Measurements from ENCODE around the gene SH3PXD2B. TPM values are rescaled to one million over a fixed set of nuclear protein-coding genes. Genes with fewer than 3 reads are reported as not detected.

Gene SH3PXD2B
- total RNA-seq (2014; rRNA removed; shearing (Covaris generic)) (not detected in 2 replicates), total RNA-seq (2022) (0.10 and 0.11 TPM in 2 replicates), Bru-seq, nascent RNA (percentile 10 among the genes with signal in this experiment), BruChase-seq, experiment 1, labeled RNA remaining after a 6-hour chase (percentile 11 among the genes with signal in this experiment), BruChase-seq, experiment 2, labeled RNA remaining after a 2-hour chase (percentile 13 among the genes with signal in this experiment)
- long read RNA-seq, result 0 reads

GRCh38 chr5:172454358-172455086, at the start of gene SH3PXD2B:
Gene SH3PXD2B (minus strand): TSS chr5:172454525. CDS start chr5:172454352, 173 bp downstream.
- no peak for TF ChIP-seq CTCF (conservative IDR thresholded peaks at IDR 0.05; ENCODE audit: low read length)
- peak; percentile 83; the same call in 1 of the 2 replicates for TF ChIP-seq EZH2phosphoT487 (IDR thresholded peaks at IDR 0.05; ENCODE audit: borderline replicate concordance, low read depth, low read length)

GRCh38 chr5:172502969-172503368, 48.6 kb upstream of the SH3PXD2B start:
- intact Hi-C loops (cut with micrococcal nuclease; ENCODE audit: unreplicated experiment), result no loop called here
- Histone ChIP-seq H4K20me1 (ENCODE audit: insufficient read depth, low read length) (no peaks in the 10 kb centered on the region), H3K36me3 (ENCODE audit: insufficient read depth, low read length) (no peaks in the 10 kb centered on the region), H3K27ac (ENCODE audit: low read depth, low read length, poor library complexity, severe bottlenecking) (no peak overlapping the region), H2AFZ (ENCODE audit: low read length) (no peak overlapping the region), H3K4me3 (ENCODE audit: low read depth, low read length, poor library complexity, severe bottlenecking) (no peak overlapping the region), H3K4me1 (ENCODE audit: insufficient read depth, low read length, poor library complexity, severe bottlenecking) (no peaks in the 10 kb centered on the region), H3K4me2 (ENCODE audit: low read length) (no peak overlapping the region), H3K79me2 (ENCODE audit: insufficient read depth, low read depth, low read length) (no peaks in the 10 kb centered on the region), H3K9me2 (ENCODE audit: insufficient read depth, low read length) (no peaks in the 10 kb centered on the region), H3K9me3 (ENCODE audit: low read length) (no peaks in the 10 kb centered on the region)
- ChIA-PET POLR2A (no interaction called here), CTCF (ENCODE audit: unreplicated experiment) (no interaction called here)
- TF ChIP-seq EZH2phosphoT487 (IDR thresholded peaks at IDR 0.05; ENCODE audit: borderline replicate concordance, low read depth, low read length) (no peak), CTCF (conservative IDR thresholded peaks at IDR 0.05; ENCODE audit: low read length) (no peak)
- no TSS peak for BruUV-seq (replicated peaks)
- peak; percentile 9 for DNase-seq (ENCODE audit: low spot score)

More at GRCh38 chr5:172454358-172455086, at the start of gene SH3PXD2B:
- no peaks in the 10 kb centered on the region for H3K9me3 ChIP-seq (ENCODE audit: low read length)
- no TSS peak for BruUV-seq (replicated peaks)
- peak within 1 kb of the TSS; percentile 40; the same call in 1 of the 2 replicates for H3K4me2 ChIP-seq (ENCODE audit: low read length)
- ChIA-PET CTCF (ENCODE audit: unreplicated experiment) (no interaction called here), POLR2A (no interaction called here)
- no peaks in the 10 kb centered on the region for H3K9me2 ChIP-seq (ENCODE audit: insufficient read depth, low read length)
- intact Hi-C loops (cut with micrococcal nuclease; ENCODE audit: unreplicated experiment), result no loop called here
- H2AFZ ChIP-seq (ENCODE audit: low read length), result no peak within 1 kb of the TSS
- no peaks in the 10 kb centered on the region for H3K4me1 ChIP-seq (ENCODE audit: insufficient read depth, low read length, poor library complexity, severe bottlenecking)
- H3K4me3 ChIP-seq (ENCODE audit: low read depth, low read length, poor library complexity, severe bottlenecking), result peak within 1 kb of the TSS; percentile 30
- H3K27ac ChIP-seq (ENCODE audit: low read depth, low read length, poor library complexity, severe bottlenecking), result no peak within 1 kb of the TSS
- H4K20me1 ChIP-seq (ENCODE audit: insufficient read depth, low read length), result no peaks in the 10 kb centered on the region
- no peaks in the 10 kb centered on the region for H3K79me2 ChIP-seq (ENCODE audit: insufficient read depth, low read depth, low read length)
- H3K36me3 ChIP-seq (ENCODE audit: insufficient read depth, low read length), result no peaks in the 10 kb centered on the region
- no peak for DNase-seq (ENCODE audit: low spot score)

GRCh38 chr5:172502410-172502809, 48.1 kb upstream of the SH3PXD2B start:
- no peak overlapping the region for H3K27ac ChIP-seq (ENCODE audit: low read depth, low read length, poor library complexity, severe bottlenecking)
- intact Hi-C loops (cut with micrococcal nuclease; ENCODE audit: unreplicated experiment), result no loop called here
- H3K9me2 ChIP-seq (ENCODE audit: insufficient read depth, low read length), result no peaks in the 10 kb centered on the region
- ChIA-PET CTCF (ENCODE audit: unreplicated experiment) (no interaction called here), POLR2A (no interaction called here)
- H4K20me1 ChIP-seq (ENCODE audit: insufficient read depth, low read length), result no peaks in the 10 kb centered on the region
- H2AFZ ChIP-seq (ENCODE audit: low read length), result no peak overlapping the region
- no peaks in the 10 kb centered on the region for H3K9me3 ChIP-seq (ENCODE audit: low read length)
- H3K4me1 ChIP-seq (ENCODE audit: insufficient read depth, low read length, poor library complexity, severe bottlenecking), result no peaks in the 10 kb centered on the region
- no peak for DNase-seq (ENCODE audit: low spot score)
- no peak overlapping the region for H3K4me2 ChIP-seq (ENCODE audit: low read length)
- no peak for TF ChIP-seq CTCF (conservative IDR thresholded peaks at IDR 0.05; ENCODE audit: low read length)
- no peak for TF ChIP-seq EZH2phosphoT487 (IDR thresholded peaks at IDR 0.05; ENCODE audit: borderline replicate concordance, low read depth, low read length)
- H3K36me3 ChIP-seq (ENCODE audit: insufficient read depth, low read length), result no peaks in the 10 kb centered on the region
- H3K79me2 ChIP-seq (ENCODE audit: insufficient read depth, low read depth, low read length), result no peaks in the 10 kb centered on the region
- BruUV-seq (replicated peaks), result no TSS peak
- H3K4me3 ChIP-seq (ENCODE audit: low read depth, low read length, poor library complexity, severe bottlenecking), result no peak overlapping the region
